IMR-90 (cell line): ENCODE measurements around the gene MBOAT2.

Source experiments
- CEBPB ChIP-seq: IDR thresholded peaks from 2 replicates; pipeline ENCODE4 v1.6.1; 2012; ENCODE audit warnings: low read depth, low read length, improper control_type of control experiment
- CHD1 ChIP-seq: IDR thresholded peaks from 2 replicates; pipeline ENCODE4 v1.6.1; 2012; ENCODE audit warnings: low read depth, low read length, improper control_type of control experiment
- CTCF ChIP-seq: conservative IDR thresholded peaks from 2 replicates; pipeline ENCODE4 v1.5.1; 2012; ENCODE audit warnings: mild to moderate bottlenecking, low read depth, low read length, improper control_type of control experiment
- ELK1 ChIP-seq: fragments of 150-350 bp; IDR thresholded peaks from 2 replicates; pipeline ENCODE4 v1.6.1; 2016; ENCODE audit warnings: low read depth, mild to moderate bottlenecking, low read length, moderate library complexity, borderline replicate concordance
- MAFK ChIP-seq: IDR thresholded peaks from 2 replicates; pipeline ENCODE4 v1.6.1; 2012; ENCODE audit warnings: low read depth, low read length, improper control_type of control experiment
- NFE2L2 ChIP-seq: fragments of 150-350 bp; IDR thresholded peaks from 2 replicates; pipeline ENCODE4 v1.6.1; 2016; ENCODE audit warnings: low read depth, mild to moderate bottlenecking, low read length
- POLR2A ChIP-seq: IDR thresholded peaks from 2 replicates; pipeline ENCODE4 v1.6.1; 2012; ENCODE audit warnings: mild to moderate bottlenecking, low read depth, low read length
- RAD21 ChIP-seq: IDR thresholded peaks from 2 replicates; pipeline ENCODE4 v1.6.1; 2012; ENCODE audit warnings: low read length, improper control_type of control experiment
- RFX5 ChIP-seq: IDR thresholded peaks from 2 replicates; pipeline ENCODE4 v1.8.0; 2012; ENCODE audit warnings: low read depth, mild to moderate bottlenecking, low read length, moderate library complexity
- SMC3 ChIP-seq: fragments of 150-350 bp; IDR thresholded peaks from 2 replicates; pipeline ENCODE4 v1.6.1; 2016; ENCODE audit warnings: low read depth, mild to moderate bottlenecking, antibody characterized with exemption, low read length, moderate library complexity
- USF2 ChIP-seq: fragments of 150-350 bp; IDR thresholded peaks from 2 replicates; pipeline ENCODE4 v1.6.1; 2017; ENCODE audit warnings: mild to moderate bottlenecking, antibody characterized with exemption, low read length, low read depth

GRCh38 chr2:8817221-8817620 is 186.3 kb downstream of the MBOAT2 start:
- TF ChIP-seq NFE2L2: no peak
- no peak for TF ChIP-seq CTCF
- TF ChIP-seq POLR2A: no peak
- TF ChIP-seq MAFK: peak; percentile 61; the same call in 1 of the 2 replicates
- no peak for TF ChIP-seq RAD21
- TF ChIP-seq USF2: no peak
- no peak for TF ChIP-seq CEBPB
- no peak for TF ChIP-seq SMC3
- no peak for TF ChIP-seq RFX5
- TF ChIP-seq ELK1: no peak
- no peak for TF ChIP-seq CHD1
